ENCODE data around the gene CBLB. TPM values are rescaled to one million over a fixed set of nuclear protein-coding genes. Genes with fewer than 3 reads are reported as not detected.

Gene CBLB
- total and polyA plus RNA-seq, 4 experiments from 2014 or later = 17.0 to 106 (median 66.6) TPM

DNA sequence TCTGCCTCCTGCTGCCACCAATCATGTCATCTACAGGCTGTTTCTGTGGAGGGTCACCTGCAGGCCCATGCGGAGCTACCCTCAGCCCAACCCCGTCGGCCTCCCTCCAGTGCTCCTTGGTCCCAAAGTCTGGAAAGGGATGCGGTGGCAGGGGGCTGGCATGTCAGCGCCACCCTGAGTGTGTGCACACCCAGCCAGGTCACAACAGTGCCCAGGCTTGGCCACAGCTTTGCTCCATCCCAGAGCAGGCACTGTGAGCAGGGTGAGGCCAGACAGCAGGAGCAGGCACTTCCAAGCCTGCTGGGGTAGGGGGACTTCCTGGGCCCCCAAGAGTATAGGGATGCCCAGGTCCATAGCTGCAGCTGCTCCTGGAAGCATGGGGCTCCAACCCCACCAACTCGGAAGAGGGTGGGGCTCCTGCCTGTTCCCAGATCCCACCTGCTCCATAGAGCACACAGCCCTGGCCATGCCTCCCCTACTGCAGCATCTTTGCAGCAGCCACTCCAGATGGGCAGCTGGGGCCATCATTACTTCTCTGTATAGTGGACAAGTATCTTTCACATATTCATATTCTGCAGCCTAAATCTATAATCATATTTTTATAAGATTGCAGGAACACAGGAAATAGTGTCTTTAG lies 109.3 kb downstream of the CBLB start:
- H3K27ac Mint-ChIP-seq = peak overlapping the region in 4 of 7 donors; percentile 46 to 80 (median 62)
- H3K4me1 Mint-ChIP-seq = peaks cover 36 to 69% (median 54%) of the 10 kb centered on the region in 4 donors
- H3K36me3 Mint-ChIP-seq = peaks cover 53 to 63% of the 10 kb centered on the region in 2 donors
- peaks cover 0 to 39% (median 26%) of the 10 kb centered on the region in 8 donors for H3K9me3 Mint-ChIP-seq
- CTCF ChIA-PET (ENCODE audit: partially characterized antibody) = interaction anchor here (1.2 kb wide), 1 partner anchor 11 kb away, joined by 4 read pairs; no protein-coding TSS in a partner anchor
- no peak overlapping the region for H3K27ac ChIP-seq (ENCODE audit: low read depth, low read length)
- H3K4me3 Mint-ChIP-seq = peak overlapping the region in 1 of 8 donors; percentile 54
- H3K4me1 ChIP-seq (ENCODE audit: insufficient read depth, low read length) = peaks cover 54% of the 10 kb centered on the region
- no peaks in the 10 kb centered on the region for H3K27me3 ChIP-seq (ENCODE audit: insufficient read depth, low read length)
- H3K27me3 Mint-ChIP-seq = no peaks in the 10 kb centered on the region
- POLR2A ChIA-PET (ENCODE audit: partially characterized antibody) = interaction anchor here (0.9 kb wide), 1 partner anchor 10 kb away, joined by 4 read pairs; no protein-coding TSS in a partner anchor
- no peaks in the 10 kb centered on the region for H3K9me3 ChIP-seq (ENCODE audit: control insufficient read depth in 1 of 2, low read length in 2 of 2)
- H3K36me3 ChIP-seq (ENCODE audit: insufficient read depth, low read length) = peaks cover 12% of the 10 kb centered on the region
- no peak for DNase-seq
- no peak overlapping the region for H3K4me3 ChIP-seq (ENCODE audit: low read length in 2 of 2)
- intact Hi-C loops (cut with micrococcal nuclease) = loop anchor here (10.0 kb wide), 1 partner anchor 445 kb away; no protein-coding TSS in a partner anchor

DNA sequence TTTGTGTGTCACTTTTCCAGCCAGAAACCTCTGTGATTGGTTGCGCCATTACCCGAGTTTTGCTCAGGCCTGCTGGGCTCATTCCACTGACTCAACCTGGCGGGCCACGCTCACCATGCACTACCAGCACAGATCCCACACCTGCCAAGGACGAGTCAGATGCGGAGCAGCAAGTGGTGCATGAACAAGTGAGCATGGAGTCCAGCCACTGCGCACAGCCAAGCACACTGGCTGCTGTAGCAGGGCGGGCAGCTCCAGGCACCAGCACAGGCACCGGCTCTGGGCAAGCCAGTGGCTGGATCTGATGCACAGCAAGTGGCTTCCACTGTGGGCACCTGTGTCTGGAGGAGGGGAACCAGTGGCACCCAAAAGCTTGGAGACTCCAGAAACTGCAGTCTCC lies 110.4 kb downstream of the CBLB start:
- Histone ChIP-seq H3K36me3 (ENCODE audit: insufficient read depth, low read length) (peaks cover 12% of the 10 kb centered on the region), H3K4me1 (ENCODE audit: insufficient read depth, low read length) (peaks cover 55% of the 10 kb centered on the region), H3K4me3 (ENCODE audit: low read length in 2 of 2) (no peak overlapping the region), H3K27ac (ENCODE audit: low read depth, low read length) (no peak overlapping the region), H3K9me3 (ENCODE audit: control insufficient read depth in 1 of 2, low read length in 2 of 2) (no peaks in the 10 kb centered on the region), H3K27me3 (ENCODE audit: insufficient read depth, low read length) (no peaks in the 10 kb centered on the region)
- ChIA-PET POLR2A (ENCODE audit: partially characterized antibody) (interaction anchor here (0.6 kb wide), 1 partner anchor 53 kb away, joined by 3 read pairs; no protein-coding TSS in a partner anchor), CTCF (ENCODE audit: partially characterized antibody) (interaction anchor here (1.2 kb wide), 1 partner anchor 12 kb away, joined by 4 read pairs; no protein-coding TSS in a partner anchor)
- DNase-seq = no peak
- Mint-ChIP-seq H3K9me3 (peaks cover 2 to 37% (median 26%) of the 10 kb centered on the region in 8 donors), H3K4me1 (peaks cover 36 to 69% (median 55%) of the 10 kb centered on the region in 4 donors), H3K27ac (peak overlapping the region in 3 of 7 donors; percentile 46 to 60 (median 56)), H3K4me3 (peak overlapping the region in 1 of 8 donors; percentile 8), H3K27me3 (no peaks in the 10 kb centered on the region), H3K36me3 (peaks cover 46 to 60% of the 10 kb centered on the region in 2 donors)
- intact Hi-C loops (cut with micrococcal nuclease) = loop anchor here (10.0 kb wide), 1 partner anchor 446 kb away; no protein-coding TSS in a partner anchor

DNA sequence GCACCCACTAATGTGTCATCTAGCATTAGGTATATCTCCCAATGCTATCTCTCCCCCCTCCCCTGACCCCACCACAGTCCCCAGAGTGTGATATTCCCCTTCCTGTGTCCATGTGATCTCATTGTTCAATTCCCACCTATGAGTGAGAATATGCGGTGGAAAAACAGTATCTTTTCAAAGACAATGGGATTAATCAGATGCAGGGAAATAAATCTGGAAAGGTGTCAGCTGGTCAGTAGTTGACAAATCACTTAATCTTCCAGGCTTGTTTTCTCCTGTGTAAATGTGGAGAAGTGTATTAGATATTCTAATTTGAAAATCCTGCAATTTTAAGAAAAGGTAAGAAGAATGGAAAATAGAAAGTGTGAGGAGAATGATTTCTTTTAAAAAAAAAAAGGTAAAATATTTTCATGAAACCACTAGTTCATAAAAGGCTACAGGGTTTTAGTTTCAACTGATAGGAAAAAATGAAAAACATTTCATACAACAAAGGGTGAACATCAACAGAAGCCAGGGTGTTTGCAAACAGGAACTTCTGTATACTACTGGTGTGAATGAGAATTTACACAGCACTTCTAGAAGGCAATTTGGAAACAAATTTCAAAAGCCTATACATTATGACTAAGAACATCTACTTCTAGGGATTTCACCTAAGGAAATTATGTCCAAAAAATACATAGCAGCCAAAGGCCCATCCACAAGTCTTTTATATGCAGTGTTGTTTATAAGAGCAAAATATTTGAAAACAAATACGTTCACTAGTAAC lies 113.5 kb downstream of the CBLB start:
- Histone ChIP-seq H3K36me3 (ENCODE audit: insufficient read depth, low read length) (peaks cover 9% of the 10 kb centered on the region), H3K9me3 (ENCODE audit: control insufficient read depth in 1 of 2, low read length in 2 of 2) (no peaks in the 10 kb centered on the region), H3K4me3 (ENCODE audit: low read length in 2 of 2) (no peak overlapping the region), H3K27me3 (ENCODE audit: insufficient read depth, low read length) (no peaks in the 10 kb centered on the region), H3K27ac (ENCODE audit: low read depth, low read length) (no peak overlapping the region), H3K4me1 (ENCODE audit: insufficient read depth, low read length) (peaks cover 84% of the 10 kb centered on the region)
- CTCF ChIA-PET (ENCODE audit: partially characterized antibody) = no interaction called here
- Mint-ChIP-seq H3K36me3 (peaks cover 23 to 34% of the 10 kb centered on the region in 2 donors), H3K9me3 (peaks cover 0 to 15% (median 7%) of the 10 kb centered on the region in 8 donors), H3K4me3 (peak overlapping the region in 6 of 8 donors; percentile 27 to 73 (median 53)), H3K27ac (peak overlapping the region; percentile 2 to 96 (median 81)), H3K4me1 (peaks cover 52 to 85% (median 66%) of the 10 kb centered on the region in 4 donors), H3K27me3 (no peaks in the 10 kb centered on the region)
- POLR2A ChIA-PET (ENCODE audit: partially characterized antibody) = interaction anchor here (1.5 kb wide), 1 partner anchor 12 kb away, joined by 3 read pairs; no protein-coding TSS in a partner anchor
- DNase-seq = no peak
- intact Hi-C loops (cut with micrococcal nuclease) = loop anchor here (10.0 kb wide), 1 partner anchor 449 kb away; no protein-coding TSS in a partner anchor

DNA sequence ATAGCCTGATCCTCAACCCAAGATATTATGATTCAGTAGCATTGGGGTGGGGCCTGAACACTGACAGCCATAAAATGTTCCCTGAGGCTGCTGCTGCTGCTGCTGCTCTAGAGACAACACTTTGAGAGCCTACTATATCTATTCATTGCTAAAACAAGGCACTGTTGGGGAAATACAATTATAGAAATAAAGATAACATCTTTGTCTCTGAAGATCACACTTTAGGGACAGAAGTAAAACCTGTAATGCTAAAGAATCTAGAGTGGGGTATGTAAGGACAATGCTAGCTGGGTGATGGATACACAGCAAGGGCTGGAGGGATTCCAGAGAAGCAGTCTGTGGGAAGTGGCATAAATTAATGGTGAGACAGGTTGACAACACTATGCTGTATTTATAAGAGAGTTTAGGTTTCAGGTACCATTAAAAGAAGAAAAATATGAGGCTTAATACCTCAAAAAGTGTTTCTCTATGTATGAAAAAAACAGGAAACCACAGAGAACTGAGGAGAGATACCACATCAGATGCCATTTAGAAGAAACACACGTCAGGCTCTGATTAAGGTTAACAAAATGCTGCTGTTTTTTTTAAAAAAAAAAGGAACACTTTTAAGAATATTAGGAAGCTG lies 115.9 kb downstream of the CBLB start:
- Mint-ChIP-seq H3K4me1 (peaks cover 53 to 89% (median 66%) of the 10 kb centered on the region in 4 donors), H3K27me3 (no peaks in the 10 kb centered on the region), H3K36me3 (peaks cover 11 to 16% of the 10 kb centered on the region in 2 donors), H3K4me3 (peak overlapping the region; percentile 64 to 83 (median 76)), H3K27ac (peak overlapping the region; percentile 89 to 99 (median 96)), H3K9me3 (peaks cover 0 to 2% (median under 1%) of the 10 kb centered on the region in 8 donors)
- Histone ChIP-seq H3K36me3 (ENCODE audit: insufficient read depth, low read length) (no peaks in the 10 kb centered on the region), H3K4me1 (ENCODE audit: insufficient read depth, low read length) (peaks cover 95% of the 10 kb centered on the region), H3K27me3 (ENCODE audit: insufficient read depth, low read length) (no peaks in the 10 kb centered on the region), H3K9me3 (ENCODE audit: control insufficient read depth in 1 of 2, low read length in 2 of 2) (no peaks in the 10 kb centered on the region), H3K27ac (ENCODE audit: low read depth, low read length) (peak overlapping the region; percentile 43), H3K4me3 (ENCODE audit: low read length in 2 of 2) (peak overlapping the region in 1 of 2 donors; percentile 28)
- ChIA-PET CTCF (ENCODE audit: partially characterized antibody) (interaction anchor here (0.8 to 1.1 kb wide), 2 partner anchors 80 to 116 kb away, joined by 3 read pairs; partner anchors contain the start of gene CBLB), POLR2A (ENCODE audit: partially characterized antibody) (interaction anchor here (0.7 to 1.6 kb wide), 11 partner anchors 12 to 115 kb away, joined by 3 to 16 read pairs (median 3); partner anchors contain the start of gene CBLB)
- intact Hi-C loops (cut with micrococcal nuclease) = loop anchor here (1.0 to 10.0 kb wide), 9 partner anchors 11 to 1769 kb away; partner anchors contain the start of gene BBX
- DNase-seq = peak; percentile 76 to 87 (median 82)

DNA sequence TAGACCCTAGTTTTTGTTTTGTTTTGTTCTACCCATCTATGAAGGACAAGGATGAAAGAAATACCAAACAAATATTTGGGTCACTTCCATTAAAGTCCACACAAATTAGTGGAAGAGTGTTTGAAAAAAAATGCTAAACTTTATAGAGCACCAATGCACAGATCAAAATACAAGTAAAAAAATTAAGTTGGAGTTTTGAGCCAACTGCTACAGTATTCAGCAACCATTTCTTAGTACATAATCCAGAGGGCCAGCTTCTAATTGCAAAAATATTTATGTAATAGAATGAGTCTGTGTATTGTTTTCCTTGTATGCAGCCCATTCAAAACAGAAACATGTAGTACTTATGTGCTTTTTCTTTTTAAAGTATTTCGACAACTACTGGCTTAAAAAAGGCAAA lies 121.1 kb downstream of the CBLB start:
- no peak overlapping the region for H3K4me3 ChIP-seq (ENCODE audit: low read length in 2 of 2)
- no peaks in the 10 kb centered on the region for H3K9me3 ChIP-seq (ENCODE audit: control insufficient read depth in 1 of 2, low read length in 2 of 2)
- no peak for DNase-seq
- H3K36me3 Mint-ChIP-seq = peaks cover 15 to 25% of the 10 kb centered on the region in 2 donors
- H3K9me3 Mint-ChIP-seq = no peaks in the 10 kb centered on the region
- H3K27ac Mint-ChIP-seq = peak overlapping the region; percentile 48 to 91 (median 76)
- no peaks in the 10 kb centered on the region for H3K27me3 Mint-ChIP-seq
- H3K36me3 ChIP-seq (ENCODE audit: insufficient read depth, low read length) = peaks cover 7% of the 10 kb centered on the region
- no peaks in the 10 kb centered on the region for H3K27me3 ChIP-seq (ENCODE audit: insufficient read depth, low read length)
- peaks cover 51 to 76% (median 61%) of the 10 kb centered on the region in 4 donors for H3K4me1 Mint-ChIP-seq
- H3K4me3 Mint-ChIP-seq = peak overlapping the region in 5 of 8 donors; percentile 18 to 83 (median 45)
- peak overlapping the region; percentile 13 for H3K27ac ChIP-seq (ENCODE audit: low read depth, low read length)
- CTCF ChIA-PET (ENCODE audit: partially characterized antibody) = no interaction called here
- H3K4me1 ChIP-seq (ENCODE audit: insufficient read depth, low read length) = peaks cover 77% of the 10 kb centered on the region
- POLR2A ChIA-PET (ENCODE audit: partially characterized antibody) = interaction anchor here (1.0 kb wide), 1 partner anchor 81 kb away, joined by 4 read pairs; no protein-coding TSS in a partner anchor
- intact Hi-C loops (cut with micrococcal nuclease) = loop anchor here (1.0 to 2.0 kb wide), 2 partner anchors 11 to 17 kb away; no protein-coding TSS in a partner anchor

DNA sequence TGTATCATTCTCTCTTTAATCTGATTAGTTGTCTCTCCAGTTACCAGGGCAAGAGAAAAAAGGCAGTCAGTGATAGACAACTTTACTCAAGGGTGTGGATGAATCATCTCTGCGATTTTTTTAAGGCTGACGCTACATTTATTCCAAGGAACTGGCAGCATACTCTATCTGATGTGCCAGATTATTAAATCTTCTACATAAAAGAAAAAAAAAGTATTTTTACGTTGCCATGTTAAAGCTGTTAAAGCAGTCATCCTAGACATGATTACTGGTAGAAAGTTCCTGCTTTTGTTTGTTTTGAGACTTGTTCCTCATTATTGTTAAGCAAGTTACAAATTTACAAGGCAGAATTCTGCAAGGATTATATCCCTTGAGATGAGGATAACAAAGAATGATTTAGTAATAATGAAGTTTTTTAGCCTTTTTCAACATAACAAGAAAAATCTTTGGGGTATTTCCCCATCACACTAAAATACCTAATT lies 121.7 kb downstream of the CBLB start:
- Histone ChIP-seq H3K27me3 (ENCODE audit: insufficient read depth, low read length) (no peaks in the 10 kb centered on the region), H3K4me3 (ENCODE audit: low read length in 2 of 2) (no peak overlapping the region), H3K27ac (ENCODE audit: low read depth, low read length) (no peak overlapping the region), H3K9me3 (ENCODE audit: control insufficient read depth in 1 of 2, low read length in 2 of 2) (no peaks in the 10 kb centered on the region), H3K36me3 (ENCODE audit: insufficient read depth, low read length) (peaks cover 7% of the 10 kb centered on the region), H3K4me1 (ENCODE audit: insufficient read depth, low read length) (peaks cover 71% of the 10 kb centered on the region)
- peak in 3 of 5 donors; percentile 30 to 54 (median 37) for DNase-seq
- Mint-ChIP-seq H3K27me3 (no peaks in the 10 kb centered on the region), H3K36me3 (peaks cover 15 to 25% of the 10 kb centered on the region in 2 donors), H3K27ac (peak overlapping the region; percentile 48 to 91 (median 76)), H3K9me3 (no peaks in the 10 kb centered on the region), H3K4me3 (peak overlapping the region; percentile 8 to 83 (median 66)), H3K4me1 (peaks cover 45 to 71% (median 55%) of the 10 kb centered on the region in 4 donors)
- CTCF ChIA-PET (ENCODE audit: partially characterized antibody) = no interaction called here
- POLR2A ChIA-PET (ENCODE audit: partially characterized antibody) = interaction anchor here (0.5 to 1.2 kb wide), 5 partner anchors 16 to 121 kb away, joined by 3 to 4 read pairs (median 3); no protein-coding TSS in a partner anchor
- intact Hi-C loops (cut with micrococcal nuclease) = loop anchor here (1.0 to 2.0 kb wide), 2 partner anchors 11 to 16 kb away; no protein-coding TSS in a partner anchor
